ENCODE results near the gene CFAP46.
"Not testable (repeated sequence)": the region's sequence is repeated elsewhere in the genome, so short reads cannot be mapped to it uniquely, and the experiment has no call there.

Gene CFAP46

DNA sequence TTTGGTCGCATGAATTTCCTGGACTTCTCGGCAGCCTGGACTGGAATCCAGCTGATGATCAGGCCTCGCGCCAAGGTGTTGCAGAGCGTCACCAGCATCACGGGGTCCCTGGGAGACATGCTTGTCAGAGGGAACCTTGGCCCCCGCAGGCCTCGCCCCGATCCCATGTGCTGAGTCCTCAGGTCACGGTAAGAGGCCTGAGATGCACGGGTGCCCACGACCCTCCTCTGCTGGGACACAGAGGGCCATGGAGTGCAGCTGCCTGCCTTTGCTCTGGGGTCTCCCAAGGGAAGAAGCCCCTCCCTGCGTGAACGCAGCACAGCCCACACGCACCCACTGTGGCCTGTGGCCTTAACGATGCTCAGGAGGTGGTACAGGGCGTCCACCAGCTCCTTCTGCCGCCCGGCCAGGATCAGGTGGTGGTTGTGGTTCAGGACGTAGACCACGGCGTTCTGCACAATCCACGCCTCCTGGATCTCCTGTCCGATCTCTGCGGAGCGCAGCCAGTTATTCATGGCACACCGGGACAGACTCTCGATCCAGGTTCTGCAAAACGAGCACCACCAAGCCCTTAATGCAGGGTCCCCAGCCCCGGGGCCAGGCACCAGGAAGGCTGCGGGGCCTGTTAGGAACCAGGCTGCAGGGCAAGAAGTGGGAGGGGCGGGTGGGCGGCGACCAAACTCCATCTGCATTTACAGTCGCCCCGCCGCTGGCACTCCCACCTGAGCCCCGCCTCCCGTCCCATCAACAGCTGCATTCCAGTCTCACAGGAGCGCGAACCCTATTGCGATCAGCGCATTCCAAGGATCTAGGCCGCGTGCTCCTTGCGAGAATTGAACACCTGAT, 29.4 kb downstream of the CFAP46 start:
- no peak for DNase-seq (ENCODE audit: low spot score)

- DNase-seq (ENCODE audit: low spot score) = no peak
These were observed 30.1 kb downstream of the CFAP46 start for GRCh38 chr10:132912225-132912712.

GRCh38 chr10:132911786-132912097, 30.6 kb downstream of the CFAP46 start:
- DNase-seq (ENCODE audit: low spot score) = no peak

DNA sequence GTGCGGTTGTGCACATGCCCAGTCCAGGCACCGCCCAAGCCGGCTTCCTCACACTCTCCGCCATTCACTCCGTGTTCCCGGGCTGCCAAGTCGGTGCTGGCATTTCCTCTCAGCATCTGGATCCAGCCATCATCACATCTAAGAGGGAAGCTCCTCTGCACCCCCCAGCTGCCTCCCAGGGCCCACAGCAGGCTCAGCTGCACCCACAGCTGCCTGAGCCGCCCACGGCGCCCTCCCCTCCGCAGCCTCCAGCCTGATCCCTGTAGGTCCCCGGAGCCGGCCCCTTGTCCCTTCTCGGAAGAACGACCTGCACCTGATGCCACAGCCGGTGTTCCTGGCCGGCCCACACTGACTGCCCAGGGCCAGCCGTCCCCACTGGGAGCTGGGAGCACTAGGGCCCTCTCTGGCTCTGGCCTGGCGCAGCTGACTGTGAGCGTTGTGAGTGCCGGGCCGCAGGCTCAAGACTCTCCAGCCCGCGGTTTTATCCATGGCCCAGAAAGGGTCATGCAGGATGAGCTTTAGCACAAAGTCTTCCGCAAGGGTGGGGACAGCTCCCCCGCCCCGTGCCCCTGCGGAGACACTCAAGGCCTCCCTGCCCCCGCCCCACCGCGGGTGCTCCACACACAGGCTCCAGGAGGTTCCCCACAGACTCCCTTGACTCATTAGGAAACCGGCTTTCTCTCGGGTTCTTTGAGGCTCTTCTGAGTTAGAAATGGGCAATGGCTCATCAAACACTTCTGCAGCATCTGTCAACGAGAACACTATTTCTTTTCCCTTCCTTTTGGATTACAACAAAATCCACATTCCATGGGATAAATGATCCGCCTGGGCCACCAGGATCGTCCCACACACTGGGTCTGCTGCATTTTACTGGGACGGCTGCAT, 31.2 kb downstream of the CFAP46 start:
- no peak for DNase-seq (ENCODE audit: low spot score)

DNA sequence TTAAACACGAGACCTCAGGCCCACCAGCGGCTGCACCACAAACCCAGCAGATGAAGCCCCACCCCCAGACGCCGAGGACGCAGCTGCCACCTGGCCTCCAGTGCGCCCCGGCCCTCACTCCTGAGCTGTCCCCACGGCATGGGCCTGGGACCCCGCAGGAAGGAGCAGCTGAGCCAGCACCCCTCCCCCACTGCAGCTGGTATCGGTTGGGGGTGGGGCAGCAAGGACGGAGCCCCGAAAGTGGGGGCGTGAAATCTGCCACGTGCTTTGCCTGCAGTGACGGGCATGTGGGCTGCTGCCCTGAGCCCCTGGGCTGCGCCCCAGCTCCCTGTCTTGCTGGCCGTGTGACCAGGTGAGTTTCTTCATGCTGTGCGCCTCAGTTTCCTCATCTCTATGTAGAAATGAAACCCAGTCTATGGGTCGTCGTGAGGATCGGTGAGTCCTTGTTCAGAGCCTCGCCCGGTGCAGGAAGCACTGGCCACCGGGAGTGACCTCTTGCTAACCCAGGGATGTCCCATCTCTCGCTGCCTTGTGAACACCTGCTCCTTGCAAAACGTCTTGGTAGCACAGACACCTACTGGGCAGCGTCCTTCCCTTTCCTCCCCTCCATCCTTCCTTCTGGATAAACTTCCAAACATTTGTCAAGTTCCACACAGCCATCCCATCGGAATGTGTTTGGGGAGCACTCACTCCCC, 32.0 kb downstream of the CFAP46 start:
- no peak for DNase-seq (ENCODE audit: low spot score)

DNA sequence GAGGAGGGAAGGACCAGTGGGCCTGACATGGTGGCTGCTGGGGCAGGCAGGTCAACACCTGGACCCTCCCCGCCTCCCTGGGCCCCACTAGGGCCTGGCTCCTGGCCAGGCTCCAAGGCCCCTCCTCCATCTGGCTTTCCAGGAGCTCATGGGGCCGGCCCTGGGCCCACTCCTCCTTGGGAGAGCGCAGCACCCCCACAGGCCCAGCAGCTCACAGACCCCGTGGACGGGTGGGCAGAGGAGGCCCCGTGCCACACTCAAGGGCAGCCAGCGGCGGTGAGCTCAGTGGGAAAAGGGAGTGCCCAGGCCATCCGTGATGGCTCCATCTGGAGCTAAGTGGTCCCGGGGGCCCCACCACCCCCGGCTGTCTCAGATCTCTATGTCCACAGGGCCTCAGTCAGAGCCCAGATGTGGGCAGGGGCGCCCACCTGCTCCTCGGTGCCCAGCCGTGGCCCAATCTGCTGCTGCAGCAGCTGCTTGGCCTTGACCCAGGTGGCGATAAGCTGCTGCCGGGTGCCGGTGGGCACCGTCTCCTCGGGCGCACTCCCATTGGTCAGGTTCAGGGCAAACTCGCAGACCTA, 32.8 kb downstream of the CFAP46 start:
- no peak for DNase-seq (ENCODE audit: low spot score)

DNA sequence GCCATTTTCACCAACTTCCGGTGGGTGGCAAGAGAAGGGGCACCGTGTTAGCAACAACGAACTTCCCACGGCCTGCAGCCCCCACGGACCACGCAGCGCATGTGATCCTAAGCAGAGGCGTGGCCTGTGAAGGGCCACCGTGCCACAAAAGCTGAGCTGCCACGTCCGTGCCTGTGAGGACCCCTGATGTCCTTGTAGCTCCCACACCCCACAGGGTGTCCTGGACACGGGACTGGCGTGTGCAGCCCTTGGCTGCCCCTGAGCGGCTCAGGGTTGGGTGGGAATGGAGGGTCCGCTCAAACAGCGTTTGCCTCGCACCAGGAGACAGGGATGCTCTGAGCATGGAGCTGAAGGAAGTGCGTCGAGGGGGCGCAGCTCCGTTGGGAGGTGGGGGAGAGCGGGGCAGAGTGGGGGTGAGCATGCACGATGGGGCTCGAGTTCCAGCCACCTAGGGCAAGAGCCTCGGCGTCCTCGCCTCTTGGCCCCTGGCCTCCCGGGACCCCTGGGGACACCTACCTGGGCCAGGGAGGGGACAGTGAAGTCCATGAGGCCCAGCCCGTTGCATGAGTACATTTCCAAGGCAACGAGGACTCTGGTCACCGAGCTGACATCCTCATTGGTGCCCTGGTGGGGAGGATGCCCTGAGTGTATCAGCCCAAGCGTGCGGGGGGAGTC, 33.6 kb downstream of the CFAP46 start:
- DNase-seq (ENCODE audit: low spot score) = no peak

DNA sequence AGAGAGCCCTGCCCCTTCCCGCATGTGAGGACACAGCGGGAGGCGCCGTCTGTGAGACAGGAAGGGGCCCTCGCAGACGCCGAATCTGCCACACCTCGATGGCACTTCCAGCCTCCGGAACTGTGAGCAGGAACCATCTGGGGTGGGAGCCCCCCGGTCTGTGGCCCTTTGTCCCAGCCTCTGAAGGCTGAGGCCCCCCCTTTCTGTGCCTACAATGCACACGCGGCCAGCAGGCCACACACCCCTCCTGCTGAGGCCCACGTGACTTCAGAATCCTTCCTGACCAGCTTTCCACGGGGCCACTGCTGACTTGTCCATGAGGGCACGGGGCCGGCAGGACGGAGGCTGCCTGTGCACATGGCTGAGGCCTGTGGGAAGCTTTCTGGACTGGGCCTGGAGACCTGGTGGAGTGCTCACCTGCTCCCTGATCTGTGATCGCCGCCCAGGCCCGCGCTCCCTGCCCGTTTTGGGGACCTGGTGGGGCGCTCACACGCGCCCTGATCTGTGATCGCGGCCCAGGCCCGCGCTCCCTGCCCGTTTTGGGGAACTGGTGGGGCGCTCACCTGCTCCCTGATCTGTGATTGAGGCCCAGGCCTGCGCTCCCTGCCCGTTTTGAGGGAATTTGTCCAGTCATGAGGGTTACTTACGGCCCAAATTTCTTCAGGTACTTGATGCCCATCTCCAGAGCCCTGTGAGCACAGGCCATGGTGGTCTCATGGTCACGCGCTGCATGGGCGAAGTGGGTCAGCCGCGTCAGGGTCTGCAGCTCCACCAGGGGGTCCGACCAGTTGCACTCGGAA, 34.3 kb downstream of the CFAP46 start:
- no peak for DNase-seq (ENCODE audit: low spot score)

GRCh38 chr10:132906836-132907235, 35.5 kb downstream of the CFAP46 start:
- no peak for DNase-seq (ENCODE audit: low spot score)

DNA sequence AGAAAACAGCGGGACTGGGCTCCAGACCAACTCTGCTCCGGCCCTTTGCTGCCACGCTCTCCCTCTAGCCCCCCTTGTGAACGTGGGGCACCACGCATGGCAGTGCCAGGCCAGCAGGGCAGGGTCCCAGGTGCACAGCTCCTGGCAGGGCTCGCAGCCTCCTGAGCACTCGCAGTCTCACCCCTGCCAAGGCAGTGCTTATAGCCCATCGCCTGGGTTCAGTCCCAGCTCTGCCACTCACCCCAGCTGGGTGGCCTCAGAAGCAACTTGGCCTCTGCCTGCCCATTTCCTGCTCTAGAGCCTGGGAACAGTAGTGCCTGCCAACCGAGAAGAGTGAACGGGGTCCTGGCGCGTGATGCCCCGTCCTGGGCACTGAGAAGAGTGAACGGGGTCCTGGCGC, 36.3 kb downstream of the CFAP46 start:
- DNase-seq (ENCODE audit: low spot score) = no peak

- DNase-seq (ENCODE audit: low spot score) = no peak
These were observed 36.7 kb downstream of the CFAP46 start for GRCh38 chr10:132905661-132906060.

DNA sequence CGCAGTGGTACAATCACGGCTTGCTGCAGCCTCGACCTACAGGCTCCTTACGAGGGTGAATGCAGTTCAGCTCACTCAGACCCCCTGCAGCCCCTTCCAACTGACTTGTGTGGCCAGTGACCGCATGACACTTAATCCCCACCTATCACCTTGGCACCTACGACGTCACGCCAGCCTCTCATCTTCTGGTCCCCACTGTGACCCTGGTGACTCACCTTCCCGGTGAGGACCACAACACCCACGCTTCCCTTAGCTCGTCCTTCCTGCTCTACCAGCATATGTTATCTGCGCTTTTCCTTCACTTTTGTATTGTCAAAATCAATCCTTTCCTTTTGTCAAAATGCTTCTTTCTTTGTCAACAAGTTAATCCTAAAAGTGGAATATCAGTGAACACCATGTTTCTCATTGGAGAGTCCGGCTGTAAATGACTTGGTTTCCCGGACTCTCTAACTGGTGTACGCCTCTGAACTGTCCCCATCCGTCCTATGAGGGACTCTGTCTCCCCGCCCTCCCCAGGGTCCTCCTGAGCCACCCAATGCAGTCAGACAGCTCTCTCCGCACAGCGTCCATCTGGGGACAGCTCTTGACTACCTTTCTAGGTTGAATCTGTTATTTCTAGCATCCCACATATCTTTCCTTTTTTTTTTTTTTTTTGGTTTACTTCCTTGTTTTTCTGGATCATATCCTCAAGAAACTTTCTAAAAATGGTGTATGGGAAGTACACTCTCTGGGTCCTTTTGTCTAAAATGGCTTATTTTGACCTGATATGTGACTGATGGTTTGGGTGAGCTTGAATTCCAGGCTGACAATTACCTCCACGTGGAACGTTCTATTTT, 37.3 kb downstream of the CFAP46 start:
- no peak for DNase-seq (ENCODE audit: low spot score)

DNA sequence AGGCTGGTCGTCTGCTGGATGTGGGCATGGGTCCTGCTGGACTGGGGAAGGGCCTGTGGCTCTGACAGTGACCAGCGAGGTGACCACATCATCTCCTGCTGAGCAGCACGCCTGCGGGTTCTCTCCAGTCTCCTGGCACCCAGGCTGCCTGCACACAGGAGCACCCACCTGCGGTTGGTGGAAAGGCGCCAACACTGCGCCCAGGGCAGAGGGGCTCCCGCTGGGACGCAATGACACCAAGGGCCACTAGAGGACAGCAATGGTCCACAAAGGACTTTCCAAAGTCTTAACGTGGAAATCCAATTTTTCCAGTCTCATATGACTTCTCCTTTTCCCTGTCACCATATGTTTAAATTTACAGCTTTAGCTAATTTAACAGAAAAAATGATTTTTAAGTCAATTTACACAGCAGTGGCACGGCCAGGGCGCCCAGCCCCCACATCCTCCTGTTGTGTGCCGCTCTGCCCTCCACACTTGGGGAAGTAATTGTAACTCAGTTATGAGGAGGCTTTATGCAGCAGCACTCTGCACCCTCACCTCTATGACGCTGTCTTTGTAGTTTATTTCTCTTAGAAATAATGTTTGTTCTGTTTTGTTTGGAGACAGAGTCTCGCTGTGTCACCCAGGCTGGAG, 38.1 kb downstream of the CFAP46 start:
- peak; percentile 51 for DNase-seq (ENCODE audit: low spot score)

GRCh38 chr10:132902656-132903575, 39.5 kb downstream of the CFAP46 start:
- not testable (repeated sequence) for DNase-seq (ENCODE audit: low spot score)

DNA sequence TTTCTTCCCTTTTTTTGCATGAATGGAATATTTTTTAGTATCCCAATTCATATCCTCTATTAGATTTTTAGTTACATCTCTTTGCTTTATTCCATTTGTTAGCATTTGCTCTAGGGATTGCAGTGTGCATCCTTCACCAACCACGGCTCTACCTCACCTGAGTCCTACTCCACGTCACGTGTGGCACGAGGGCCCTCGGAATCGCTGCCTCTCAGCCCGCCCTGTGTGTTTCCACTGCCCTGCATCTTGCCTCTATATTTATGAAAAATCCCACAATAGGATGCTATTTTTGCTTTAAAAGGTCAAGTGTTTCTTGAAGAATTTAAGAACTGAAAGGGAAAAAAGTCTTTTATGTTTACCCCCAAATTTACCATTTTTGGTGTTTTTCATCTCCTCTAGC, 41.0 kb downstream of the CFAP46 start:
- no peak for DNase-seq (ENCODE audit: low spot score)

DNA sequence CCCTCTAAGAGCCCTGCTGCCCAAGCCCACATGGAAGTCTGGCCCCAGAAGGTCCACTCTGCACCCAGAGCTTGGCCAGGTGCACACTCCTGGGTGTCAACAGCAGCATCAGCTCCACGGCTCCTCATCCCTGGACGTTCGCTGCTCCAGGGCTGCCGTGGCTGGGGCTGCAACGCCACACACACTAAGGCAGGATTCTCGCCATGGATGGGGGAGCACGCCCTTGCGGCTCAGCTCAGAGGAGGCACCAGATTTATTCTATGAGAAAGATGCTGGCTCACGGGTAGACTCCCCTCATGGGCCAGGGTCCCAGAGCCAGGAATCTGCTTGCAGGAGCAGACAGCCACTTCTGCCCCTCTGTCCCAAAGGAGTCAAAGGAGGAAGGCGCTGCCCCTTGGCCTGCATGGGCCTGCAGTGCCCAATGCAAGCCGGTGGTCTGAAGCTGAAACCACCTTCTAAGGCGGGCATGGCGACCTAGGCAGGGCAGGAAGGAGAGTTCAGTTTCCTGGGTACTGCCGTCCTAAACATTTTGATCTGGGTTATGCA, 42.1 kb downstream of the CFAP46 start:
- no peak for DNase-seq (ENCODE audit: low spot score)

DNA sequence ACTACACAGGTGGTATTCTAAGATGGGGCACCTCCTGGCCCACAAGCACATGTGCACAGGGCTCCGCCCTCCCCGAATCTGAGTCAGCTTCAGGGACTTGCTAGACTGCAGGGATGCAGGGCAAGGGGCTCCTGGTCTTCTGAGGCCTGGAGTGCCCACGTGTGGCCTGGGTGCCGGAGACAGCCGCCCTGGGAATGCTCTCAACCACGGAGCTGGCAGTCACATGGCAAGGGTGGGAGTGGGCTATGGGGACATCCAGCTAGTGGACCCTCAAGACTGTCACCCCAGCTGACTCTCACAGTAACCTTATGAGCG, 42.7 kb downstream of the CFAP46 start:
- DNase-seq (ENCODE audit: low spot score) = no peak
